Cardiac muscle cell (in vitro differentiated cells and primary cell): ENCODE results near the gene FADS6. TPM values are rescaled to one million over a fixed set of nuclear protein-coding genes. Genes with fewer than 3 reads are reported as not detected.
A peak's percentile ranks its signal among the peaks of the same experiment; 100 is the strongest.

Experiments
- DNase-seq, 2 donors: peaks; one replicate each; pipeline versions ENCODE4 v3.0.0 to v3.0.0-alpha.2; 2010 to 2017; ENCODE audit warnings: low read depth in 1 of 2, low spot score in 1 of 2
- H3K27ac ChIP-seq: fragments of 200-600 bp; sonication (generic); 2 replicates; pipeline ENCODE4 v1.5.1; 2016
- H3K27me3 ChIP-seq: fragments of 200-600 bp; sonication (generic); 2 replicates; pipeline ENCODE4 v1.6.0; 2016; ENCODE audit warnings: control low read depth
- H3K36me3 ChIP-seq: fragments of 200-600 bp; sonication (generic); 2 replicates; pipeline ENCODE4 v1.5.1; 2016; ENCODE audit warnings: control low read depth
- H3K4me1 ChIP-seq: fragments of 200-600 bp; sonication (generic); 2 replicates; pipeline ENCODE4 v1.8.1; 2017; ENCODE audit warnings: low read depth, mild to moderate bottlenecking, mixed run types
- H3K4me3 ChIP-seq: fragments of 200-600 bp; sonication (generic); 2 replicates; pipeline ENCODE4 v1.5.1; 2016; ENCODE audit warnings: mild to moderate bottlenecking
- H3K9me3 ChIP-seq: fragments of 200-600 bp; sonication (generic); 2 replicates; pipeline ENCODE4 v1.5.1; 2017; ENCODE audit warnings: low read depth, mild to moderate bottlenecking, control low read depth
- CTCF ChIP-seq: IDR thresholded peaks from 2 replicates; pipeline ENCODE4 v1.5.1; 2012; ENCODE audit warnings: low read depth, mild to moderate bottlenecking, low read length
- polyA plus RNA-seq: library from polyadenylated mRNA; unstranded; fragments of >200 nt; fragmentation: Nextera tagmentation; extraction: Ambion mirVana; gene quantifications from 2 replicates; pipeline ENCODE4 v1.2.1, GENCODE V29; 2016
- total RNA-seq: library from RNA; depleted of rRNA; stranded (reverse); fragments of >200 nt; gene quantifications from 2 replicates; pipeline ENCODE4 v1.2.3, GENCODE V29; 2016

Gene FADS6
- total RNA-seq, result 0.83 and 0.85 TPM in 2 replicates
- polyA plus RNA-seq, result 0.76 and 1.3 TPM in 2 replicates

- Histone ChIP-seq H3K4me3 (peak within 1 kb of the TSS; percentile 29), H3K27ac (no peak within 1 kb of the TSS), H3K9me3 (no peaks in the 10 kb centered on the region), H3K27me3 (peaks cover 37% of the 10 kb centered on the region), H3K4me1 (no peaks in the 10 kb centered on the region), H3K36me3 (no peaks in the 10 kb centered on the region)
- DNase-seq, result no peak
- no peak for TF ChIP-seq CTCF
These were observed at the start of gene FADS6 for GRCh38 chr17:74892974-74893911. FADS6 (minus strand) TSS chr17:74893633; CDS start chr17:74893595, 38 bp downstream.

GRCh38 chr17:74941128-74941725 lies 47.8 kb upstream of the FADS6 start:
- no peak for TF ChIP-seq CTCF
- Histone ChIP-seq H3K4me3 (no peak overlapping the region), H3K27ac (no peak overlapping the region), H3K27me3 (peaks cover 90% of the 10 kb centered on the region), H3K9me3 (no peaks in the 10 kb centered on the region), H3K4me1 (no peaks in the 10 kb centered on the region), H3K36me3 (no peaks in the 10 kb centered on the region)
- DNase-seq, result no peak

GRCh38 chr17:74939534-74939933 lies 46.1 kb upstream of the FADS6 start:
- H3K36me3 ChIP-seq, result no peaks in the 10 kb centered on the region
- peaks cover 97% of the 10 kb centered on the region for H3K27me3 ChIP-seq
- H3K4me3 ChIP-seq, result no peak overlapping the region
- no peak overlapping the region for H3K27ac ChIP-seq
- no peak for TF ChIP-seq CTCF
- H3K9me3 ChIP-seq, result no peaks in the 10 kb centered on the region
- no peak for DNase-seq
- no peaks in the 10 kb centered on the region for H3K4me1 ChIP-seq

- H3K36me3 ChIP-seq, result no peaks in the 10 kb centered on the region
- H3K27ac ChIP-seq, result no peak overlapping the region
- peaks cover 97% of the 10 kb centered on the region for H3K27me3 ChIP-seq
- no peak for TF ChIP-seq CTCF
- no peak overlapping the region for H3K4me3 ChIP-seq
- no peaks in the 10 kb centered on the region for H3K9me3 ChIP-seq
- H3K4me1 ChIP-seq, result no peaks in the 10 kb centered on the region
- DNase-seq, result no peak
These were observed 44.9 kb upstream of the FADS6 start for GRCh38 chr17:74938194-74938950.

GRCh38 chr17:74937064-74938051 lies 43.9 kb upstream of the FADS6 start:
- TF ChIP-seq CTCF, result no peak
- Histone ChIP-seq H3K27me3 (peaks cover 97% of the 10 kb centered on the region), H3K27ac (no peak overlapping the region)

More at GRCh38 chr17:74937064-74938051, 43.9 kb upstream of the FADS6 start:
- H3K36me3 ChIP-seq, result no peaks in the 10 kb centered on the region
- H3K4me1 ChIP-seq, result no peaks in the 10 kb centered on the region
- peak in 1 of 2 donors; percentile 57 for DNase-seq
- H3K9me3 ChIP-seq, result no peaks in the 10 kb centered on the region
- H3K4me3 ChIP-seq, result no peak overlapping the region
